ENCODE data around the gene TCF7L1.

GRCh38 chr2:85355073-85355410 is 221.8 kb downstream of the TCF7L1 start:
- TF ChIP-seq, protein P1, sequence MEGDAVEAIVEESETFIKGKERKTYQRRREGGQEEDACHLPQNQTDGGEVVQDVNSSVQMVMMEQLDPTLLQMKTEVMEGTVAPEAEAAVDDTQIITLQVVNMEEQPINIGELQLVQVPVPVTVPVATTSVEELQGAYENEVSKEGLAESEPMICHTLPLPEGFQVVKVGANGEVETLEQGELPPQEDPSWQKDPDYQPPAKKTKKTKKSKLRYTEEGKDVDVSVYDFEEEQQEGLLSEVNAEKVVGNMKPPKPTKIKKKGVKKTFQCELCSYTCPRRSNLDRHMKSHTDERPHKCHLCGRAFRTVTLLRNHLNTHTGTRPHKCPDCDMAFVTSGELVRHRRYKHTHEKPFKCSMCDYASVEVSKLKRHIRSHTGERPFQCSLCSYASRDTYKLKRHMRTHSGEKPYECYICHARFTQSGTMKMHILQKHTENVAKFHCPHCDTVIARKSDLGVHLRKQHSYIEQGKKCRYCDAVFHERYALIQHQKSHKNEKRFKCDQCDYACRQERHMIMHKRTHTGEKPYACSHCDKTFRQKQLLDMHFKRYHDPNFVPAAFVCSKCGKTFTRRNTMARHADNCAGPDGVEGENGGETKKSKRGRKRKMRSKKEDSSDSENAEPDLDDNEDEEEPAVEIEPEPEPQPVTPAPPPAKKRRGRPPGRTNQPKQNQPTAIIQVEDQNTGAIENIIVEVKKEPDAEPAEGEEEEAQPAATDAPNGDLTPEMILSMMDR (IDR thresholded peaks at IDR 0.05), result no peak
- no peak for TF ChIP-seq POLR2A (IDR thresholded peaks at IDR 0.05; ENCODE audit: low read depth)

All from esophagus muscularis mucosa (tissue), 3 donors.